Endothelial cell of umbilical vein (primary cell): ENCODE measurements around the gene KCNG3. TPM values are rescaled to one million over a fixed set of nuclear protein-coding genes. Genes with fewer than 3 reads are reported as not detected.

ENCODE experiments used
- BruUV-seq: library from RNA; stranded (reverse); fragments of 400-500 nt; replicated peaks from 2 replicates; lab custom pipeline; 2021; lab: Mats Ljungman, UMichigan
- CTCF ChIA-PET: fragments of 300-600, 350-600 bp; sonication (Branson Sonifier 250); formaldehyde crosslinking; loops from one replicate; lab custom pipeline; 2021; ENCODE audit warnings: antibody characterized with exemption, inconsistent platforms; lab: Charles Lee
- POLR2A ChIA-PET: fragments of 300-600, 350-600 bp; sonication (Branson Sonifier 250); formaldehyde crosslinking; loops from one replicate; lab custom pipeline; 2021; ENCODE audit warnings: antibody characterized with exemption, inconsistent platforms; lab: Charles Lee
- DNase-seq: peaks from one replicate; pipeline ENCODE4 v3.0.0-alpha.2; 2011; ENCODE audit warnings: low read depth, low spot score
- FAIRE-seq: peaks from 2 replicates; lab custom pipeline; 2011; peaks lifted over from hg19 to GRCh38; lab: Jason Lieb, UNC
- H2AFZ ChIP-seq: 2 replicates; pipeline ENCODE4 v1.6.0; 2012; ENCODE audit warnings: low read depth, low read length, control low read depth, inconsistent platforms
- H3K27ac ChIP-seq: 2 replicates; pipeline ENCODE4 v1.5.1; 2011; ENCODE audit warnings: low read depth, mild to moderate bottlenecking, control low read depth, low read length, moderate library complexity; ENCODE audit not compliant: insufficient read depth
- H3K27me3 ChIP-seq, 2 experiments: 2 replicates each; pipeline versions ENCODE4 v1.6.0 to v1.6.1; 2011; ENCODE audit warnings: low read length in 2 of 2, mixed read lengths in 1 of 2; ENCODE audit not compliant: control insufficient read depth in 2 of 2, insufficient read depth in 2 of 2
- H3K36me3 ChIP-seq, 2 experiments: 2 replicates in 1 of 2; 3 replicates in 1 of 2; pipeline ENCODE4 v1.5.1; 2011; ENCODE audit warnings: low read length in 2 of 2, mild to moderate bottlenecking in 1 of 2, moderate library complexity in 1 of 2; ENCODE audit not compliant: control insufficient read depth in 2 of 2, insufficient read depth in 2 of 2; ENCODE audit errors: extremely low read depth in 1 of 2
- H3K4me1 ChIP-seq: 3 replicates; pipeline ENCODE4 v1.5.1; 2011; ENCODE audit warnings: mild to moderate bottlenecking, low read length; ENCODE audit not compliant: control insufficient read depth, insufficient read depth; ENCODE audit errors: extremely low read depth
- H3K4me2 ChIP-seq: 2 replicates; pipeline ENCODE4 v1.6.1; 2011; ENCODE audit warnings: low read length, control low read depth, mixed read lengths; ENCODE audit not compliant: insufficient read depth
- H3K4me3 ChIP-seq, 3 experiments: fragments of 200-600 bp in 1 of 3; sonication (generic), shearing (Covaris generic) in 1 of 3; replicated peaks in 1 of 3; 2 replicates each; pipeline ENCODE4 v1.5.1; 2011 to 2016; ENCODE audit warnings: control low read depth in 3 of 3, low read length in 3 of 3, mild to moderate bottlenecking in 2 of 3, inconsistent platforms in 1 of 3, low read depth in 1 of 3, moderate library complexity in 1 of 3; ENCODE audit not compliant: insufficient read depth in 1 of 3
- H3K79me2 ChIP-seq: 2 replicates; pipeline ENCODE4 v1.6.0; 2012; ENCODE audit warnings: low read length, inconsistent platforms; ENCODE audit not compliant: control insufficient read depth, insufficient read depth
- H3K9ac ChIP-seq: replicated peaks from 2 replicates; pipeline ENCODE3; 2011; ENCODE audit warnings: low read length, control low read depth; ENCODE audit not compliant: insufficient read depth; ENCODE audit errors: extremely low read depth
- H3K9me1 ChIP-seq: replicated peaks from 3 replicates; pipeline ENCODE4 v1.6.0; 2011; ENCODE audit warnings: mild to moderate bottlenecking, low read length; ENCODE audit not compliant: control insufficient read depth, insufficient read depth; ENCODE audit errors: extremely low read depth
- H3K9me3 ChIP-seq: replicated peaks from 2 replicates; pipeline ENCODE4 v1.5.1; 2012; ENCODE audit warnings: low read length, inconsistent platforms; ENCODE audit not compliant: control insufficient read depth, insufficient read depth
- H4K20me1 ChIP-seq: replicated peaks from 2 replicates; pipeline ENCODE3; 2011; ENCODE audit warnings: mild to moderate bottlenecking, low read length; ENCODE audit not compliant: control insufficient read depth, insufficient read depth; ENCODE audit errors: extremely low read depth
- FOS ChIP-seq: IDR thresholded peaks from 2 replicates; pipeline ENCODE4 v1.6.1; 2011; ENCODE audit warnings: mild to moderate bottlenecking, low read length, moderate library complexity, borderline replicate concordance; ENCODE audit not compliant: insufficient read depth
- GATA2 ChIP-seq: IDR thresholded peaks from 2 replicates; pipeline ENCODE4 v1.7.0; 2011; ENCODE audit warnings: low read depth, mild to moderate bottlenecking, moderate library complexity, mixed read lengths, low read length; ENCODE audit not compliant: insufficient read length, insufficient read depth
- JUN ChIP-seq: IDR thresholded peaks from 2 replicates; pipeline ENCODE4 v1.6.1; 2011; ENCODE audit warnings: borderline replicate concordance, low read depth; ENCODE audit not compliant: insufficient read length, insufficient read depth
- MYC ChIP-seq: IDR thresholded peaks from one replicate; pipeline ENCODE4 v1.6.1; 2011; ENCODE audit warnings: mild to moderate bottlenecking, low read depth, low read length
- POLR2A ChIP-seq: IDR thresholded peaks from 2 replicates; pipeline ENCODE4 v1.6.1; 2012; ENCODE audit warnings: low read depth, mild to moderate bottlenecking, control low read depth, low read length
- POLR2AphosphoS5 ChIP-seq: IDR thresholded peaks from 2 replicates; pipeline ENCODE4 v1.6.1; 2012; ENCODE audit warnings: low read depth, mild to moderate bottlenecking, control low read depth, low read length, moderate library complexity; ENCODE audit not compliant: insufficient read depth
- dilution Hi-C: fragments of 300-500 bp; cut with MboI; formaldehyde crosslinking; loops from one replicate; pipeline ENCODE4 v1.15.0; 2019; ENCODE audit warnings: low sequenced_read_pairs; ENCODE audit not compliant: extremely low pct_ligation_motif_present
- intact Hi-C: fragments of 100-400 bp; cut with micrococcal nuclease; formaldehyde crosslinking; loops from one replicate; pipeline ENCODE4 v1.10.0; 2022
- polyA plus RNA-seq, 4 experiments: library from polyadenylated mRNA; depleted of rRNA in 3 of 4; stranded (reverse) in 3 of 4; unstranded in 1 of 4; fragments of >200 nt; gene quantifications; 2 replicates each; pipeline versions ENCODE4 v1.2.1 to v1.2.3, GENCODE V29; 2011 to 2012; ENCODE audit warnings: missing spikeins in 1 of 4
- total RNA-seq: library from RNA; stranded (reverse); gene quantifications from 2 replicates; pipeline ENCODE4 v1.2.3, GENCODE V29; 2021
- TF ChIP-seq, protein P1 (sequence below), 2 donors: IDR thresholded peaks; 1 replicate in 1 of 2; 2 replicates in 1 of 2; pipeline ENCODE4 v1.5.1; 2011; ENCODE audit warnings: low read length in 2 of 2, mild to moderate bottlenecking in 2 of 2, moderate library complexity in 2 of 2, control low read depth in 1 of 2, inconsistent platforms in 1 of 2, low read depth in 1 of 2; ENCODE audit not compliant: insufficient read depth in 1 of 2; ENCODE audit errors: extremely low read depth in 1 of 2
- TF ChIP-seq, protein P2 (sequence below): IDR thresholded peaks from 2 replicates; pipeline ENCODE4 v1.6.1; 2011; ENCODE audit not compliant: insufficient read depth, insufficient read length

Gene KCNG3
- total and polyA plus RNA-seq, 2 donors (not counting 3 experiments of a cell fraction or from before 2014, with no cell fraction given): 0.15 TPM; not detected in 1

GRCh38 chr2:42438685-42439084, 55.1 kb downstream of the KCNG3 start:
- Histone ChIP-seq H3K27me3 (peaks cover 0 to 3% of the 10 kb centered on the region in 2 experiments), H4K20me1 (no peaks in the 10 kb centered on the region), H3K9me3 (no peaks in the 10 kb centered on the region), H3K79me2 (no peaks in the 10 kb centered on the region), H3K4me1 (no peaks in the 10 kb centered on the region), H3K4me3 (no peak overlapping the region), H3K9me1 (no peaks in the 10 kb centered on the region), H2AFZ (no peak overlapping the region), H3K27ac (no peak overlapping the region), H3K4me2 (no peak overlapping the region), H3K36me3 (no peaks in the 10 kb centered on the region), H3K9ac (no peak overlapping the region)
- ChIA-PET CTCF (no interaction called here), POLR2A (no interaction called here)
- dilution Hi-C loops: no loop called here
- no peak for FAIRE-seq
- no peak for DNase-seq
- no peak for TF ChIP-seq POLR2A
- TF ChIP-seq, protein P1, sequence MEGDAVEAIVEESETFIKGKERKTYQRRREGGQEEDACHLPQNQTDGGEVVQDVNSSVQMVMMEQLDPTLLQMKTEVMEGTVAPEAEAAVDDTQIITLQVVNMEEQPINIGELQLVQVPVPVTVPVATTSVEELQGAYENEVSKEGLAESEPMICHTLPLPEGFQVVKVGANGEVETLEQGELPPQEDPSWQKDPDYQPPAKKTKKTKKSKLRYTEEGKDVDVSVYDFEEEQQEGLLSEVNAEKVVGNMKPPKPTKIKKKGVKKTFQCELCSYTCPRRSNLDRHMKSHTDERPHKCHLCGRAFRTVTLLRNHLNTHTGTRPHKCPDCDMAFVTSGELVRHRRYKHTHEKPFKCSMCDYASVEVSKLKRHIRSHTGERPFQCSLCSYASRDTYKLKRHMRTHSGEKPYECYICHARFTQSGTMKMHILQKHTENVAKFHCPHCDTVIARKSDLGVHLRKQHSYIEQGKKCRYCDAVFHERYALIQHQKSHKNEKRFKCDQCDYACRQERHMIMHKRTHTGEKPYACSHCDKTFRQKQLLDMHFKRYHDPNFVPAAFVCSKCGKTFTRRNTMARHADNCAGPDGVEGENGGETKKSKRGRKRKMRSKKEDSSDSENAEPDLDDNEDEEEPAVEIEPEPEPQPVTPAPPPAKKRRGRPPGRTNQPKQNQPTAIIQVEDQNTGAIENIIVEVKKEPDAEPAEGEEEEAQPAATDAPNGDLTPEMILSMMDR (IDR thresholded peaks at IDR 0.05; ENCODE audit: extremely low read depth in 1 of 2, insufficient read depth in 1 of 2, low read depth in 1 of 2, low read length in 2 of 2): no peak
- TF ChIP-seq FOS: no peak
- no peak for TF ChIP-seq MYC
- BruUV-seq: no TSS peak
- intact Hi-C loops: no loop called here

DNA sequence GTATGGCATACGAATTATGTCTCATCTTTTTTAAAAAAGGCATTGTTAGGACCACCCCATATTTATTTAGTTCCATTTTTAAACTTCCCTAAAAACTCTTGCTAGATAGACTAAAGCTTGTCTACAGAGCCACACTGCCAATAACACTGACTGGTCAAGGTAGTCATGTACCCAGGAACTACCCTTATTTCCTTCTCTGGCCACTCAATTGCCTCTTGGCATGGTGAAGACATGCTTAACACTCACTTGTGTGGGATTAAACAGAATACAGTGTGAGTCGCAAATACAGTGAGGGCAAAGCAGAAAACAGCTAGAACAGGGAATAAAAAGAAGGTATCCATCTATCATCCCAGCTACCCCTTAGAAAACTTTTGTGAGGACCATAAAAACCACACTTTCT, 57.4 kb downstream of the KCNG3 start:
- Histone ChIP-seq H3K4me2 (no peak overlapping the region), H3K79me2 (no peaks in the 10 kb centered on the region), H3K36me3 (no peaks in the 10 kb centered on the region), H3K9me3 (no peaks in the 10 kb centered on the region), H3K9ac (no peak overlapping the region), H3K27me3 (peaks cover 0 to 3% of the 10 kb centered on the region in 2 experiments), H3K27ac (no peak overlapping the region), H3K4me1 (no peaks in the 10 kb centered on the region), H2AFZ (no peak overlapping the region), H3K4me3 (no peak overlapping the region), H4K20me1 (no peaks in the 10 kb centered on the region), H3K9me1 (no peaks in the 10 kb centered on the region)
- dilution Hi-C loops: no loop called here
- no TSS peak for BruUV-seq
- TF ChIP-seq, protein P1 (IDR thresholded peaks at IDR 0.05; ENCODE audit: extremely low read depth in 1 of 2, insufficient read depth in 1 of 2, low read depth in 1 of 2, low read length in 2 of 2): no peak
- TF ChIP-seq POLR2A: no peak
- TF ChIP-seq POLR2AphosphoS5: no peak
- no peak for TF ChIP-seq GATA2
- TF ChIP-seq JUN: no peak
- no peak for TF ChIP-seq FOS
- TF ChIP-seq, protein P2, sequence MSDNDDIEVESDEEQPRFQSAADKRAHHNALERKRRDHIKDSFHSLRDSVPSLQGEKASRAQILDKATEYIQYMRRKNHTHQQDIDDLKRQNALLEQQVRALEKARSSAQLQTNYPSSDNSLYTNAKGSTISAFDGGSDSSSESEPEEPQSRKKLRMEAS: no peak
- TF ChIP-seq MYC: no peak
- CTCF ChIA-PET: no interaction called here
- FAIRE-seq (no peak), DNase-seq (no peak)
- intact Hi-C loops: no loop called here
- POLR2A ChIA-PET: no interaction called here
